ENCODE results near the gene NSUN7.

DNA sequence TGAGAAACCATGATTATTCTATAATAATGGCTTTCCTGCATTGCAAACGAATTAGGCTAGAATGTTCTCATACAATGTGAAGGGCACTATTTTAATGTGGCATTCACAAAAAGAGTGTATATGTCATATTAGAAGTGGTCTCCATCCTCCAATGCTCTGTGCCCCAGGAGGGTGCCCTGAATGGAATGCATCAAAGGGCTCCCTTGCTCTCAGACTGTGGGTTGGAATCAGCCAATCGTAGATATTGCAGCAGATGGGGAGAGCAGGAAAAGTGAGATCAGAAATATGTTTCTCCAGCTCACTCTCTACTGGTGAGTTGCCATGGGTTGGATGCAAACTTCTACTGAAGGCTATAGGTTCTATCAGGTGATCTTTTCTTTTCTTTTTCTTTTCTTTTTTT lies 11.9 kb upstream of the NSUN7 start:
- no peak for TF ChIP-seq POLR2AphosphoS5 (IDR thresholded peaks at IDR 0.05; ENCODE audit: low read depth, low read length)
- no peak for TF ChIP-seq TCF7L2 (IDR thresholded peaks at IDR 0.05; ENCODE audit: low read depth, low read length)
- TF ChIP-seq, protein P1, sequence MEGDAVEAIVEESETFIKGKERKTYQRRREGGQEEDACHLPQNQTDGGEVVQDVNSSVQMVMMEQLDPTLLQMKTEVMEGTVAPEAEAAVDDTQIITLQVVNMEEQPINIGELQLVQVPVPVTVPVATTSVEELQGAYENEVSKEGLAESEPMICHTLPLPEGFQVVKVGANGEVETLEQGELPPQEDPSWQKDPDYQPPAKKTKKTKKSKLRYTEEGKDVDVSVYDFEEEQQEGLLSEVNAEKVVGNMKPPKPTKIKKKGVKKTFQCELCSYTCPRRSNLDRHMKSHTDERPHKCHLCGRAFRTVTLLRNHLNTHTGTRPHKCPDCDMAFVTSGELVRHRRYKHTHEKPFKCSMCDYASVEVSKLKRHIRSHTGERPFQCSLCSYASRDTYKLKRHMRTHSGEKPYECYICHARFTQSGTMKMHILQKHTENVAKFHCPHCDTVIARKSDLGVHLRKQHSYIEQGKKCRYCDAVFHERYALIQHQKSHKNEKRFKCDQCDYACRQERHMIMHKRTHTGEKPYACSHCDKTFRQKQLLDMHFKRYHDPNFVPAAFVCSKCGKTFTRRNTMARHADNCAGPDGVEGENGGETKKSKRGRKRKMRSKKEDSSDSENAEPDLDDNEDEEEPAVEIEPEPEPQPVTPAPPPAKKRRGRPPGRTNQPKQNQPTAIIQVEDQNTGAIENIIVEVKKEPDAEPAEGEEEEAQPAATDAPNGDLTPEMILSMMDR (IDR thresholded peaks at IDR 0.05), result no peak

Measured in Panc1 (cell line).